ENCODE measurements around the gene BAAT. TPM values are rescaled to one million over a fixed set of nuclear protein-coding genes. Genes with fewer than 3 reads are reported as not detected.

Gene BAAT
- total and polyA plus RNA-seq, 2 of the 13 experiments (the other 11 are each of a cell fraction or from before 2014, with no cell fraction given): 0.71 to 7.9 TPM

- no peak for TF ChIP-seq ZNF362 (CRISPR knock-in tag; IDR thresholded peaks at IDR 0.05; ENCODE audit: borderline replicate concordance)
- no peak for TF ChIP-seq GMEB1 (CRISPR knock-in tag; IDR thresholded peaks at IDR 0.05; ENCODE audit: borderline replicate concordance)
- no peak for TF ChIP-seq ETV6 (CRISPR knock-in tag; conservative IDR thresholded peaks at IDR 0.05)
- no peak for TF ChIP-seq ZNF761 (CRISPR knock-in tag; conservative IDR thresholded peaks at IDR 0.05)
- no peak for TF ChIP-seq CREB3 (CRISPR knock-in tag; IDR thresholded peaks at IDR 0.05)
- no peak for TF ChIP-seq ZFP36 (IDR thresholded peaks at IDR 0.05; ENCODE audit: borderline replicate concordance, low read depth, low read length, partially characterized antibody)
- peak; percentile 75; the same call in 1 of the 2 replicates for TF ChIP-seq SMAD3 (CRISPR knock-in tag; IDR thresholded peaks at IDR 0.05)
- no peak for TF ChIP-seq NR2F1 (CRISPR knock-in tag; IDR thresholded peaks at IDR 0.05)
- no peak for TF ChIP-seq CBX2 (IDR thresholded peaks at IDR 0.05; ENCODE audit: low read depth, low read length)
- no peak for TF ChIP-seq CBX2 (CRISPR knock-in tag; IDR thresholded peaks at IDR 0.05; ENCODE audit: low read depth)
- no peak for TF ChIP-seq NKX3-1 (CRISPR knock-in tag; IDR thresholded peaks at IDR 0.05)
- TF ChIP-seq HDAC1 (CRISPR knock-in tag; IDR thresholded peaks at IDR 0.05): peak; percentile 34; the same call in 1 of the 2 replicates
- TF ChIP-seq DPF2 (CRISPR knock-in tag; IDR thresholded peaks at IDR 0.05; ENCODE audit: borderline replicate concordance, low read depth): no peak
- TF ChIP-seq USF2 (IDR thresholded peaks at IDR 0.05; ENCODE audit: low read depth, low read length): no peak
- no peak for TF ChIP-seq USF2 (CRISPR knock-in tag; IDR thresholded peaks at IDR 0.05; ENCODE audit: borderline replicate concordance)
- peak; percentile 90 for TF ChIP-seq FOXP4 (CRISPR knock-in tag; IDR thresholded peaks at IDR 0.05)
- no peak for TF ChIP-seq ZNF431 (CRISPR knock-in tag; IDR thresholded peaks at IDR 0.05; ENCODE audit: borderline replicate concordance, low read depth)
- TF ChIP-seq ZBTB49 (CRISPR knock-in tag; IDR thresholded peaks at IDR 0.05; ENCODE audit: borderline replicate concordance): no peak
Measured at GRCh38 chr9:101387871-101388506, 3.2 kb upstream of the BAAT start (continued).

Data from HepG2 (cell line).